RPMI7951 (cell line): ENCODE data around the gene SLC37A4. TPM values are rescaled to one million over a fixed set of nuclear protein-coding genes. Genes with fewer than 3 reads are reported as not detected.
A peak's percentile ranks its signal among the peaks of the same experiment; 100 is the strongest.
"Not testable (repeated sequence)": the region's sequence is repeated elsewhere in the genome, so short reads cannot be mapped to it uniquely, and the experiment has no call there.

Source experiments
- DNase-seq: peaks from one replicate; pipeline ENCODE4 v3.0.0-alpha.2; 2012; ENCODE audit warnings: low read depth
- total RNA-seq: library from RNA; depleted of rRNA; stranded (reverse); fragments of >200 nt; shearing (Covaris generic); gene quantifications from 2 replicates; pipeline ENCODE4 v1.2.3, GENCODE V29; 2014; rRNA removed

SLC37A4 gene
- 18.6 and 19.7 TPM in 2 replicates for total RNA-seq

DNA sequence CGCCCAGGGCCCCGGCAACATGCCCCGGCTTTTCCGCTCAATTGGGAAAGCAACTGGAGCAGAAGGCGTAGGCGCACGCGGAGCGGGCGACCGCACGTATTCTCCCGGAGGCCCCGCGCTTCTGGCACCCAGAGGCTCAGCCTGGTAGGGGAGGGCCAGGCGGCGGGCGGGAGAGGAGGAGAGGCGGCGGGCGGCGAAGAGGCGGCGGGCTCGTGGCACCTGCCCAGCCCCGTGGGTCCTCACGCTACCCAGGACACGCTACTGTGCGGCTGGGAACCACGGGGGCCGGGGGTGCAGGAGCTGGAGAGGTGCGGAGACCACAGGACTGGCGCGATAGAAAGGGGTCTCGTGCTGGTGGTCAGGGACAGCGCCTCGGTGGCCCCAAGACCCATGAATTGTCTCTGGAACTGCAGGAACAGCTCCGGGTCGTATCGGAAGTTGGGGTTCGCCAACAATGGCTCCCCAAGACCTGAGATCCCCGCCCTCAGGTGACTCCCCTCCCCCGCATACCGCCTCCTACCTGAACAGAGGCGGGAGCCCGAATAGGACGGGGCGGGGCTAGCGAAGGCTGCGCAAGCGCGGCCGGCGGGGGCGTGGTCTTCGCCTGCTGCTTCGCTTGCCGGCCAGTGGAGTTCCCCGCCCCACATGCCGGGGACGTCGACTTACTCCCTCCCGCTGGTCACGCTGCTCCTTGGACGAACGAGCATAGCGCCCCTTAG is at the start of gene SLC37A4:
TSS of gene SLC37A4 (minus strand) at position 549 of the 719 bp plus-strand sequence.
- DNase-seq: peak; percentile 95

GRCh38 chr11:119078675-119079420 is 48.2 kb upstream of the SLC37A4 start:
- no peak for DNase-seq

GRCh38 chr11:119077839-119078238 is 47.2 kb upstream of the SLC37A4 start:
- DNase-seq: no peak

DNA sequence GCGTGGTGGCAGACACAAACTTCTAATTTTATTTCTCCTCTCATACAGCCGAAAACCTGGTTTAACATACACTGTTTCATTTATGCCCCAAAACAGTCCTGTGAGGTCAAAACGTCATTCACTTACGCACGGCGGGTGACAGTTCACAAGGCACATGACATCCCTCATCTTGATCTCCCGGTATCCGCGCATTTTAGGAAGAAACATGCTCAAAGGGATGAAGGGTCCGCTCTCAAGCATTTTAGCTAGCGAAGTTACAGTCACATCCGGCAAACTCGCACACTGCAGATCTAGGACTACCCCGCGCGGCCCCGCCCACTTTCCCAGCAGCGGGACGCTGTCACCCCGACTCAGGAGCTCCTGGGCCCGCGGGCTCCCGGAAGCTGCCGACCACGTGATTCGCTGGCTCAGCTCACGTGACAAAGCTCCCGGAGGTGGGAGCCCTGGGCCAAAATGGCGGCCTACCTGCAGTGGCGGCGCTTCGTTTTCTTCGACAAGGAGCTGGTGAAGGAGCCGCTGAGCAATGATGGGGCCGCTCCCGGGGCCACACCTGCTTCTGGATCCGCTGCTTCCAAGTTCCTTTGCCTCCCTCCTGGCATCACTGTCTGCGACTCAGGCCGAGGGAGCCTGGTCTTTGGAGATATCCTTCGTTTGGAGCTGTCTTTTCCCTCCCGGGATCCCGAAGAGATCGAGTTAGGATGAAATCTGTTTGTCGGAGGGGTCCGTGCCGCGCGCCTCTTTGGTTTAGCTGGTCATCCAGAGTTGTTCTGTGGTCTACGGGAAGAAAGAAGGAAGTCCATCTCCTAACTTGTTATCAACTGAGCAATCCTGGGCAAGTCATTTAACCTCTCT is 36.9 kb upstream of the SLC37A4 start, which contains the start of gene VPS11:
TSS of gene VPS11 (plus strand) at position 448 of the 852 bp plus-strand sequence. CDS start at position 454, 6 bp downstream.
- DNase-seq: peak; percentile 97

GRCh38 chr11:119065369-119065768 is 34.7 kb upstream of the SLC37A4 start:
- DNase-seq: peak; percentile 48

DNA sequence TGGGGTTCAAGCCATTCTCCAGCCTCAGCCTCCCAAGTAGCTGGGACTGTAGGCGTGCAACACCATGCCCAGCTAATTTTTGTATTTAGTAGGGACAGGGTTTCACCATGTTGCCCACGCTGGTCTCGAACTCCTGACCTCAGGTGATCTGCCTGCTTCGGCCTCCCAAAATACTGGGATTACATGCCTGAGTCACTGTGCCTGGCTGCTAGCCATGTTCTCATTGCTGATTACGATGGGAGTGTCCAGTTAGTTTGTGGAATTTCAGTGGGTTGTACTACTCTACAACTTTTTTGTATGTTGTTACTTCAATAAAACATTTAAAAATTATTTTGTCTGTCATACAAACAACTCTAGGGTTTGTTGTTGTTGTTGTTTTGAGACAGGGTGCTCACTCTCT is 32.1 kb upstream of the SLC37A4 start:
- peak; percentile 47 for DNase-seq

- no peak for DNase-seq
Observed at GRCh38 chr11:119061256-119061655, 30.6 kb upstream of the SLC37A4 start.

DNA sequence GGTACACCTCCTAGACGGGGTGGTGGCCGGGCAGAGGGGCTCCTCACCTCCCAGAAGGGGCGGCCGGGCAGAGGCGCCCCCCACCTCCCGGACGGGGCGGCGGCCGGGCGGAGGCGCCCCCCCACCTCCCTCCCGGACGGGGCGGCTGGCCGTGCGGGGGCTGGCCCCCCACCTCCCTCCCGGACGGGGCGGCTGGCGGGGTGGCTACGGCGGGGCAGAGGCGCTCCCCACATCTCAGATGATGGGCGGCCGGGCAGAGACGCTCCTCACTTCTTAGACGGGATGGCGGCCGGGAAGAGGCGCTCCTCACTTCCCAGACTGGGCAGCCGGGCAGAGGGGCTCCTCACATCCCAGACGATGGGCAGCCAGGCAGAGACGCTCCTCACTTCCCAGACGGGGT is 28.5 kb upstream of the SLC37A4 start:
- not testable (repeated sequence) for DNase-seq

- DNase-seq: peak; percentile 96
Observed at GRCh38 chr11:119057000-119057769, 26.5 kb upstream of the SLC37A4 start, which contains the start of gene HYOU1. Gene HYOU1, minus strand, starts transcription at chr11:119057205. Its CDS starts 1,045 bp downstream, at chr11:119056160.

- DNase-seq: no peak
Observed at GRCh38 chr11:119056421-119056999, 25.8 kb upstream of the SLC37A4 start.

GRCh38 chr11:119055901-119056300 is 25.2 kb upstream of the SLC37A4 start:
- peak; percentile 57 for DNase-seq

- DNase-seq: no peak
Observed at GRCh38 chr11:119054418-119054817, 23.7 kb upstream of the SLC37A4 start.

DNA sequence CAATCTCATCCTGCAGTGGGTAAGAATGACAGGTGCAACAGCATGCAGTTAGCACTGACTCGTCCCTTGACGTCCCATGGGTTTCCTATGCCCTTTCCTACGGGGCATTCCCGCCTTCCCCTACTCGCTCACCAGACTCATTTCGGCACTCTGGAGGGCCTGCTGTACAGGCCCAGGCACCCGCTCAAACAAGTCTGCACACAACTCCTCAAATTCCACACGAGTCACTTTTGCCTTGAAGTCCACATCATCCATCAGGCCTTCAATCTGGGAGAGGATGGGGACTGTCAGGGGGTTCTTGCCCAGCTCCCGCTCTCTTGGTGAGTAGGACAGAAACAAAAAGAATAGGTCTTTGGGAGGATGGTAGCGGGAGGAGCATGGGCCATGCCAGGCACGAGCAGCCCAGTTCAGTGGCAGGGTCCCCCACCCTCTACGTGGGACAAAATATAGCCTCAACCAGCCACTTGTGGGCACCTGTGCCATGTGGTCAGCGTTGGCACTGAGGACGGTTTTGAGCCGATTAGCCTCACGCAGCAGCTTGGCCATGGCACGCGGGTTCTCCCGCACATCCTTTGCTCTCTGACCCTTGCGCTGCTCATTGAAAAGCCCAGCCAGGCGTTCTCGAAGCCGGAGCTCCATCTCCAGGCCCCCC is 21.6 kb upstream of the SLC37A4 start:
- no peak for DNase-seq

- DNase-seq: no peak
Observed at GRCh38 chr11:119051440-119052162, 20.9 kb upstream of the SLC37A4 start.

DNA sequence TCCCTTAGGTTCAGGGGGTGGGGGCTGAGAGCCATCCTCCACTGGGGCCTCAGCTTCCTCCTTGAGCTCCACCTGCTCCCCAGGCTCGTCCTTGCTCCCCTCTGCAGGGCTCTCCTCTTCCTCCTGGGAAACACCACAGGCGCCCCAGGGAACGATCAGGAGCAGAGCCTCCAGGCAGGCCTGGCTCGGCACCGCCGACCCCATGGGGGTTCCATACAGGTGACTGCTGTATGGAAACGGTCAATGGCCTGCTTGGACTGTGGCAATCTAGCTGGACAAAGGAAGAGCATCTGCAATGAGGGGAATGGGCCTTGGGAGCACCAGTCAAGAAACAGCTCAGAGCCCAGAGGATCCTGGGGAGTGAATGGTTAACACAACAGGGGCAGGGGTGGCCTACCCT is 18.4 kb upstream of the SLC37A4 start:
- no peak for DNase-seq

- no peak for DNase-seq
Observed at GRCh38 chr11:119048644-119049043, 18.0 kb upstream of the SLC37A4 start.

DNA sequence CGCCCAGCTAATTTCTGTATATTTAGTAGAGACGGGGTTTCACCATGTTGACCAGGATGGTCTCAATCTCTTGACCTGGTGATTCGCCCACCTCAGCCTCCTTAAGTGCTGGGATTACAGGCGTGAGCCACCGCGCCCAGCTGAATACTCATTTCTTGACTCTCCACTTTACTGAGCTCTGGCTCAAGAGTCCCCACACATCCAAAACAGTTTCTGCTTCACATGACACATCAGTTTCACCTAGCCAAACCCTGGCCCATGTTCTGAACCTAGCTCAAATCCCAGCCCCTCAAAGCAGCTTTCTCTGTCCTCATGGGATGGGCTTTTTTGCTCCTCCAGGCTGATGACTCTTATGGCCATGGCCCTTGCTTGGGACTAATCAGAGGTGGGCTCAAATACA is 16.5 kb upstream of the SLC37A4 start:
- DNase-seq: no peak

DNA sequence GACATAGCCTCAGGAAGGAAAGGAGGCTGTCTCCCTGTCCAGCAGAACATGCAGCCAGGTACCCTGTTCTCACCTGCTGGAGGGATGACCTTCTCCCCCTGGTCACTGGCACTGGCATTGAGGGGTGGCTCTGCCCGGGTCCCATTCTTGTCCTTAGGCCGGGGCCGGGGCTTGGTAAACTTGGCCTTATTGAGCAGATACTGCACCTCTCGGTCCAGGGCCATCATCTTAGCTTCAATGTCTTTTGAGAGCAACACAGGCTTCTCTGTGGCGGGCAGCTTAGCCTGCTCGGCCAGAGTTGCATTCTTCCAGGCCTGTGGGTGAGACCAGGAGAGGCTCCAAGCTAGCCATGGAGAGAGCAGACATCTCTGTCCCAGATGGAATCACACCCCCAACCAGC is 15.8 kb upstream of the SLC37A4 start:
- DNase-seq: no peak

DNA sequence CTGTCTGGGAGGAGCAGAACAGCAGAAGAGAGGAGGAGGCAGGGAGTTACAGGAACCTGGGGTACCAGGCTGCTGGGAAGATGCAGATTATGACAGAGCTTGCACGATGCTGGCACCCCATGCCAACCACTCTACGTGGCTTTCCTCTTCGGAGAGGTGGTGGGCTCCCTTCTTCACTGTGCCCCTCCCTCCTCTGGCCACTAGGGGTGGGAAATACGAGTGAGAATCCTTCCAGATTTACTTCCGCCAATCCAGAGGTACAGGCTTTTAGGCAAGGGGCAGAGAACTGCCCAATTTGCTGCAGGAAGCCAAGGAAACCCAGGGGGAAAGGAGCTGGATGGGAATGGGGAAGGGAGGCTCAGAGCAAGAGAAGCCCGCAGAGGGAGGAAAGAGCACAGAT is 14.0 kb upstream of the SLC37A4 start:
- DNase-seq: no peak

GRCh38 chr11:119042927-119043326 is 12.2 kb upstream of the SLC37A4 start:
- DNase-seq: no peak
